SIG-M5 (cell line): ENCODE data around the gene CHD8.
"Not testable (repeated sequence)": the region's sequence is repeated elsewhere in the genome, so short reads cannot be mapped to it uniquely, and the experiment has no call there.

Source experiments
- DNase-seq: peaks from one replicate; lab custom pipeline; 2025; lab: John Stamatoyannopoulos, UW

The CHD8 gene

DNA sequence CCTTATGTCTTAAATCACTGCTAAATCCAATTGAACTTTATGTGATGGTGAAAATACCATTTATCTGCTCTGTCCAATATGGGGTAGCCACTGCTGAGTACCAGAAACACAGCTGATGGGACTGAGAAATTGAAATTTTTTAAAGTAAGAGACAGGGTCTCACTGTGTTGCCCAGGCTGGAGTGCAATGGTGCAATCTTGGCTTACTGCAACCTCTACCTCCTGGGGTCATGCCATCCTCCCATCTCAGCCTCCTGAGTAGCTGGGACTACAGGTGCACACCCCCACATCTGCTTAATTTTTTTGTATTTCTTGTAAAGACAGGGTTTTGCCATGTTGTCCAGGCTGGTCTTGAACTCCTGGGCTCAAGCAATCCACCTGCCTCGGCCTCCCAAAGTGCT lies 83.1 kb downstream of the CHD8 start:
- not testable (repeated sequence) for DNase-seq

GRCh38 chr14:21369949-21370679 lies 85.8 kb downstream of the CHD8 start:
- no peak for DNase-seq

- DNase-seq, result no peak
Observed at GRCh38 chr14:21367582-21368144, 88.3 kb downstream of the CHD8 start.

GRCh38 chr14:21356511-21356910 lies 99.4 kb downstream of the CHD8 start:
- DNase-seq, result no peak

DNA sequence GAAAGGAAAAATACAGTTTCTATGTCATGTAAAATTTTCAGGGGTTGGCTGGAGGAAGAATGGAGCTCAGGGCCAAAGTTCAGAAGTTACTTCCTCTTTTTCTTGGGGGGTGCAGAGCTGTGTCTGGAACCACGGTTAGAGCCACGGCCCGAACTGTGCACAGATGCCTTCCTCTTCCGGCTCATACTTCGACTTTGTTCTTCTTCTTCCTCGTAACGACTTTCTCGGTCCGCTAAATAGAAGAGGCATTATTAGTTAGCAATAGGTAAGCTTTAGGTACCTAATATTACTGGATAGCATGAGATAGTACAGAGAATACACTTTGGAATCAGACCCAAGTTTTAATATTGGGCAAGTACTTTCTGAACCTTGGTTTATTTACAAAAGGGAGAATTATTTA lies 103.3 kb downstream of the CHD8 start:
- no peak for DNase-seq

- no peak for DNase-seq
Observed at GRCh38 chr14:21350539-21350938, 105.4 kb downstream of the CHD8 start.

DNA sequence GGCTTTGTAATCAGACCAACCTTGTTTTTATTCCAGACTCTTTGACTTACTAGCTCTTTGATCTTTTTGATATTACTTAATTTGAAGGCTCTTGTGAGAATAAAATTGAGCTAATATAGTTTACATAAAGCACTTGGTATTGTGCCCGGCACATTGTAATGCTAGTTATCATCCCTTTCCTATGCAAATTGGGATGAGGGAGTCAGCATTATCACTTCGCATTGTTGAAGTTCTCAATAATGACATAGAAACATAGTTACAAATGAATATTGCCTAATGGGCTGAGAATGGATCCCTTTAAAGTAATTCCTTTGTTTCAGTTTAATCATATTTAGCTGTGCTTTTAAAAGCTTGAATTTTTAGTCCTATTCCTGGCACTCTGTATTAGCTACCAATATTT lies 108.7 kb downstream of the CHD8 start:
- no peak for DNase-seq

- no peak for DNase-seq
Observed at GRCh38 chr14:21346532-21347135, 109.3 kb downstream of the CHD8 start.

GRCh38 chr14:21343035-21343794 lies 112.7 kb downstream of the CHD8 start:
- no peak for DNase-seq
